GM18909 (cell line): Measurements from ENCODE around the gene MAMDC4.

Experiments
- ATAC-seq: cut with Tn5 transposase; IDR thresholded peaks from one replicate; pipeline ENCODE4 v1.9.1; 2021; ENCODE audit warnings: mild to moderate bottlenecking; ENCODE audit not compliant: unreplicated experiment, poor library complexity

MAMDC4 gene

GRCh38 chr9:136848393-136849037 is 3.6 kb upstream of the MAMDC4 start:
- ATAC-seq = no peak

GRCh38 chr9:136849038-136849959 is 2.8 kb upstream of the MAMDC4 start, which contains the start of gene PHPT1:
TSS of gene PHPT1 (plus strand) at chr9:136849409. CDS start at chr9:136849431, 22 bp downstream.
- peak; percentile 79 for ATAC-seq

- no peak for ATAC-seq
Measured at GRCh38 chr9:136849960-136850865, 1.9 kb upstream of the MAMDC4 start.

- no peak for ATAC-seq
Measured at GRCh38 chr9:136850866-136851775, 1.0 kb upstream of the MAMDC4 start.

- no peak for ATAC-seq
Measured at GRCh38 chr9:136852664-136853595, 784 bp downstream of the MAMDC4 start.

- ATAC-seq = no peak
Measured at GRCh38 chr9:136853596-136854112, 1.5 kb downstream of the MAMDC4 start.

- no peak for ATAC-seq
Measured at GRCh38 chr9:136854113-136854841, 2.1 kb downstream of the MAMDC4 start.

GRCh38 chr9:136854842-136855460 is 2.8 kb downstream of the MAMDC4 start:
- no peak for ATAC-seq

GRCh38 chr9:136855461-136856078 is 3.4 kb downstream of the MAMDC4 start:
- no peak for ATAC-seq

GRCh38 chr9:136856079-136856476 is 3.9 kb downstream of the MAMDC4 start:
- ATAC-seq = no peak

GRCh38 chr9:136856541-136857141 is 4.5 kb downstream of the MAMDC4 start:
- no peak for ATAC-seq

GRCh38 chr9:136857166-136857565 is 5.0 kb downstream of the MAMDC4 start:
- ATAC-seq = no peak

GRCh38 chr9:136857581-136858412 is 5.7 kb downstream of the MAMDC4 start:
- no peak for ATAC-seq

GRCh38 chr9:136858452-136858843 is 6.3 kb downstream of the MAMDC4 start:
- ATAC-seq = no peak
